Psoas muscle (tissue), 8 donors: ENCODE measurements around the gene HMCN2. TPM values are rescaled to one million over a fixed set of nuclear protein-coding genes. Genes with fewer than 3 reads are reported as not detected.

Source experiments
- ATAC-seq, 4 donors: fragments of 200-7000 bp; cut with Tn5 transposase; one replicate each; pipeline ENCODE4 v1.9.1; 2020; ENCODE audit warnings: moderate library complexity in 3 of 4, mild to moderate bottlenecking in 2 of 4
- DNase-seq, 2 donors: peaks; one replicate each; pipeline ENCODE4 v3.0.0-alpha.2; 2020
- H3K27ac ChIP-seq: fragments of 200-600 bp; one replicate; pipeline ENCODE4 v1.8.0; 2022
- H3K27me3 ChIP-seq, 3 donors: fragments of 200-600 bp in 1 of 3; one replicate each; pipeline versions ENCODE4 v1.6.1 to v1.8.0; 2013 to 2022; ENCODE audit warnings: low read length in 2 of 3, mild to moderate bottlenecking in 2 of 3, moderate library complexity in 1 of 3; ENCODE audit not compliant: insufficient read depth in 3 of 3
- H3K36me3 ChIP-seq, 2 donors: fragments of 200-600 bp in 1 of 2; one replicate each; pipeline versions ENCODE4 v1.6.1 to v1.8.0; 2013 to 2022; ENCODE audit warnings: low read depth in 1 of 2, mild to moderate bottlenecking in 1 of 2, moderate library complexity in 1 of 2; ENCODE audit not compliant: insufficient read depth in 1 of 2
- H3K4me1 ChIP-seq: fragments of 200-600 bp; one replicate; pipeline ENCODE4 v1.8.0; 2022
- H3K4me3 ChIP-seq: fragments of 200-600 bp; one replicate; pipeline ENCODE4 v1.8.0; 2022; ENCODE audit warnings: mild to moderate bottlenecking
- H3K9me3 ChIP-seq: fragments of 200-600 bp; one replicate; pipeline ENCODE4 v1.8.0; 2022
- WGBS, 3 donors: extraction: QIAGEN DNeasy Blood & Tissue Kit; methylation state at CpG; one replicate each; pipeline versions ENCODE4 v1.1.6 to v1.1.7; 2013; 5-methylcytosine and 5-hydroxymethylcytosine counted together
- intact Hi-C, 2 donors: fragments of 100-400 bp; cut with DNase I; formaldehyde crosslinking; loops; one replicate each; pipeline versions ENCODE4 v1.11.0 to v1.14.2; 2022
- polyA plus RNA-seq, 3 donors: library from polyadenylated mRNA; stranded (reverse); fragments of 200-250 nt; gene quantifications; one replicate each; pipeline ENCODE4 v1.2.3, GENCODE V29; 2013
- total RNA-seq, 4 donors: library from RNA; stranded (reverse); fragmentation: NEBNext Ultra II Directional in 2 of 4; extraction: Animal tissue kit (Norgen Biotek cat#: 25700) in 2 of 4; gene quantifications; one replicate each; pipeline versions ENCODE4 v1.2.1 to v1.2.4, GENCODE V29; 2021 to 2023
- TF ChIP-seq, protein P1 (sequence below): fragments of 200-600 bp; IDR thresholded peaks from one replicate; pipeline ENCODE4 v1.8.0; 2022; ENCODE audit warnings: antibody characterized with exemption
- donor health status: healthy with polysubstance abuse.
- donor health status: DM: no; HTN: no; CAD: no; lungs with moderate emphysema.
- donor health status: Bipolar disorder and iron deficiency.
- donor health status: healthy.
- donor health status: DM: yes; HTN: yes; CAD: no.
- donor health status: DM: no; HTN: no; CAD: no.
- donor health status: DM: no; HTN: no; CAD: no.
- donor health status: DM: yes; HTN: yes; CAD: no.

HMCN2 gene
- total and polyA plus RNA-seq, 7 donors, result 3.6 to 13.2 (median 6.7) TPM

DNA sequence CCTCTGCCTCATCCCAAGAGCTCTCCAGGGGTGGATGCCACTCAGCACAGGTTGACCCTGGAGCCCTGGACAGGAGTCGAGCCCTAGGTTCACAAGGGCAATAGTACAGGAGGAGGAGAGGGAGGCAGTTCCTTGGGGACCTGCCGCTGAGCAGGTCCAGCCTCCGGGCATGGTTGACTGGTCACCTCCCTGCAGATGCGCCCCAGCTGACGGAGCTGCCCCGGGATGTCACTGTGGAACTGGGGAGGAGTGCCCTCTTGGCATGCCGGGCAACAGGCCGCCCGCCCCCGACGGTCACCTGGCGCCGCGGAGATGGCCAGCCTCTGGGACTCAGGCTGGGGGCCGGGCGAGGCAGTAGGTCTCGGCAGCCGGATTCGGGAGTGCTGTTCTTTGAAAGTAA is 53.7 kb downstream of the HMCN2 start:
- Histone ChIP-seq H3K36me3 (no peaks in the 10 kb centered on the region), H3K4me1 (no peaks in the 10 kb centered on the region), H3K27ac (no peak overlapping the region), H3K9me3 (no peaks in the 10 kb centered on the region), H3K4me3 (no peak overlapping the region), H3K27me3 (peaks cover 0 to 80% (median 15%) of the 10 kb centered on the region in 3 donors)
- WGBS, 3 donors, result 52 to 75% (median 55%) methylated on average over 17 to 19 of the region's 19 CpGs
- ATAC-seq, result no peak
- DNase-seq, result no peak
- TF ChIP-seq, protein P1, sequence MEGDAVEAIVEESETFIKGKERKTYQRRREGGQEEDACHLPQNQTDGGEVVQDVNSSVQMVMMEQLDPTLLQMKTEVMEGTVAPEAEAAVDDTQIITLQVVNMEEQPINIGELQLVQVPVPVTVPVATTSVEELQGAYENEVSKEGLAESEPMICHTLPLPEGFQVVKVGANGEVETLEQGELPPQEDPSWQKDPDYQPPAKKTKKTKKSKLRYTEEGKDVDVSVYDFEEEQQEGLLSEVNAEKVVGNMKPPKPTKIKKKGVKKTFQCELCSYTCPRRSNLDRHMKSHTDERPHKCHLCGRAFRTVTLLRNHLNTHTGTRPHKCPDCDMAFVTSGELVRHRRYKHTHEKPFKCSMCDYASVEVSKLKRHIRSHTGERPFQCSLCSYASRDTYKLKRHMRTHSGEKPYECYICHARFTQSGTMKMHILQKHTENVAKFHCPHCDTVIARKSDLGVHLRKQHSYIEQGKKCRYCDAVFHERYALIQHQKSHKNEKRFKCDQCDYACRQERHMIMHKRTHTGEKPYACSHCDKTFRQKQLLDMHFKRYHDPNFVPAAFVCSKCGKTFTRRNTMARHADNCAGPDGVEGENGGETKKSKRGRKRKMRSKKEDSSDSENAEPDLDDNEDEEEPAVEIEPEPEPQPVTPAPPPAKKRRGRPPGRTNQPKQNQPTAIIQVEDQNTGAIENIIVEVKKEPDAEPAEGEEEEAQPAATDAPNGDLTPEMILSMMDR, result no peak
- intact Hi-C loops, result no loop called here

DNA sequence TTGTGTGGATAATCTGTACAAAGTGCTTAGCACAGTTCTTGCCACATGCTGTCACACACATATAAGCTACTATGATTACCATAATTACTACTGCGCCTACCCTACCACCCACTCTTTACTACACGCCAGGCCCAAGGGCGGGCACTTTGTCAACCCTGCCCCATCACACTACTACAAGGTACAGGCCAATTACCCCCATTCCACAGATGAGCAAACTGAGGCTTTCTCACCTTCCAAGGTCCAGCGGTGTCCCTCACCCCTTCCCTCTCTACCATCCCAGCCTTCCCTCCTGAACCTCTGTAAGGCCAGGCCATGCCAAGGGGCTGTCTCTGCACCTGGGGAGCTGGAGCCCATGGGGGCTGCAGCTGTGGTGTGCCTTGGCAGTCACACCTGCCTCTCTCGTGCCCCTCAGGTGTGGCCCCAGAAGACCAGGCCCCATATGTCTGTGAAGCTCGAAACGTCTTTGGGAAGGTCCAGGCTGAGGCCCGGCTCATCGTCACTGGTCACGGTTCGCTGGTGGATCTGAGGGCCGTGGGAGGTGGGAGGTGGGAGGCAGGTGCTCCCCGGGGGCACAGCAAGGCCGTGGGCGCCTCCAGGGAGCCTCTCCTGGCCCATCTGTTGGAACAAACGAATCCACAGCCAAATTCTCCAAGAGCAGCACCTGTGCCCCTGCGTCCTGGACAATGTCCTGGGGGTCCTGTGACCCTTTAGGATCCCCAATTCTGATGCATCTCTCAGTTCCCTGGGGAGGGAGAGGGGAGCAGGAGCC is 54.6 kb downstream of the HMCN2 start:
- Histone ChIP-seq H3K4me3 (no peak overlapping the region), H3K27me3 (peaks cover 0 to 82% (median 19%) of the 10 kb centered on the region in 3 donors), H3K36me3 (no peaks in the 10 kb centered on the region), H3K27ac (no peak overlapping the region), H3K4me1 (no peaks in the 10 kb centered on the region), H3K9me3 (no peaks in the 10 kb centered on the region)
- intact Hi-C loops, result no loop called here
- ATAC-seq, result no peak
- no peak for DNase-seq
- TF ChIP-seq, protein P1, result no peak
- 59 to 73% (median 65%) methylated on average over 17 of the region's 17 CpGs for WGBS, 3 donors

DNA sequence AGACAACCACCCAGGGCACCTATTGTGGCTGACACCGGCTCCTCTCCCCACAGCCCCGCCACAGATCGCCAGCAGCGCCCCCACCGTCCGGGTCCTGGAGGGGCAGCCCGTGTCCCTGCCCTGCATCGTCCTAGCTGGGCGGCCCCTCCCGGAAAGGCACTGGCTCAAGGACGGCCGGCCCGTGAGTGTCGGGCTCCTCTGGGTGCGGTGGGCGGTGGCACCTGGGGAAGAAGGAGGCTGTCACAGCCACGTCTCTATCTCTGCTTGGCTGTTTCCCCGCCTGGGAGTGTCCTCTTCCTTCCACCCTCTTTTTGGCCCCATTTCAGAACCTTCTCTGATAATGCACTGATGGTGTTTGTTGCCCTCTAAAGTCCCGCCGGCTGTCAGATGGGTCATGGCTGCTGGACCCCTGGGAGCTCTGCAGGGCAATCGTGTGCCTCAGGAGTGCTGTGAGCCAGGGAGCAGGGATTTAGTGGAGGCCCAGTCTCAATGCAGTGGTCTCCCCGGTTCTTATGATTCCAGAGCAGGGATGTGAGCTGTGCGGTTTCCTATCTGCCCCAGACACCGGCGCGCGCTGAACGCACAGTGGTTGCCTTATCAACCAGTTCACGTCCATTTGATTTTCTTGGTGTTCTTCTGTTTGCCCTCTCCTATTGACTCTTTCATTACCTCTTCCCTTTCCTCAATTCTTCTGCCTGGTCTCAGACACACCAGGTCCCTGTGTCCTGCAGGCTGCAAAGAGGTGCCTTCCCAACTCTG is 55.3 kb downstream of the HMCN2 start:
- intact Hi-C loops, result no loop called here
- 30 to 44% (median 32%) methylated on average over 29 of the region's 29 CpGs for WGBS, 3 donors

DNA sequence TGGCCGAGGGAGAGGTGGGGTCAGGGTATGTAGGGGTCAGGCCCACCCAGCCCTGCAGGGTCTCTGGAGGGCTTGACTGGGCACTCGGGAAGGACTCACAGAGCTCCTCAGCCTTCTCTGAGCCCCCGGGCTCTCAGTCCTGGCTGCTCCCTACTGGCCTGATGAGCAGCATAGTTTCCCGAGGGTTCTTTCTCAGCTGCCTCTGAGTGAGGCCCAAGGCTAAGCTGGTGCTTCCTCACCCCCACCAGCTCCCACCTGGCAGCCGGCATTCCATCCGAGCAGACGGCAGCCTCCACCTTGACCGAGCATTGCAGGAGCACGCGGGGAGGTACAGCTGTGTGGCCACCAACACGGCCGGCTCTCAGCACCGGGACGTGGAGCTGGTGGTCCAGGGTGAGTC is 56.0 kb downstream of the HMCN2 start:
- Histone ChIP-seq H3K9me3 (no peaks in the 10 kb centered on the region), H3K27ac (no peak overlapping the region), H3K4me3 (no peak overlapping the region), H3K27me3 (peaks cover 0 to 90% (median 20%) of the 10 kb centered on the region in 3 donors), H3K4me1 (no peaks in the 10 kb centered on the region), H3K36me3 (no peaks in the 10 kb centered on the region)
- intact Hi-C loops, result no loop called here
- DNase-seq, result no peak
- TF ChIP-seq, protein P1, result no peak
- 49 to 80% (median 51%) methylated on average over 13 to 14 of the region's 14 CpGs for WGBS, 3 donors
- ATAC-seq, result no peak

More for the DNA sequence above, 55.3 kb downstream of the HMCN2 start:
- ATAC-seq (peak in 2 of 4 donors; percentile 26 to 33), DNase-seq (peak in 1 of 2 donors; percentile 72)
- no peak overlapping the region for H3K27ac ChIP-seq
- peaks cover 0 to 86% (median 18%) of the 10 kb centered on the region in 3 donors for H3K27me3 ChIP-seq
- no peaks in the 10 kb centered on the region for H3K4me1 ChIP-seq
- no peak overlapping the region for H3K4me3 ChIP-seq
- no peaks in the 10 kb centered on the region for H3K36me3 ChIP-seq
- TF ChIP-seq, protein P1, result no peak
- H3K9me3 ChIP-seq, result no peaks in the 10 kb centered on the region
